Osteoblast (primary cell): ENCODE results near the gene DDX10. TPM values are rescaled to one million over a fixed set of nuclear protein-coding genes. Genes with fewer than 3 reads are reported as not detected.
"Not testable (repeated sequence)": the region's sequence is repeated elsewhere in the genome, so short reads cannot be mapped to it uniquely, and the experiment has no call there.

Experiments
- DNase-seq: peaks from one replicate; pipeline ENCODE4 v3.0.0; 2011; ENCODE audit warnings: low spot score, mixed read lengths; ENCODE audit not compliant: insufficient read length; ENCODE audit errors: missing footprints
- H2AFZ ChIP-seq: 2 replicates; pipeline ENCODE4 v1.6.0; 2011; ENCODE audit warnings: mild to moderate bottlenecking, low read length
- H3K27ac ChIP-seq: 2 replicates; pipeline ENCODE4 v1.5.1; 2011; ENCODE audit warnings: mild to moderate bottlenecking, low read depth, low read length, moderate library complexity
- H3K27me3 ChIP-seq: 2 replicates; pipeline ENCODE4 v1.6.0; 2012; ENCODE audit warnings: mild to moderate bottlenecking, control low read depth, inconsistent platforms, low read length, moderate library complexity; ENCODE audit not compliant: insufficient read depth
- H3K36me3 ChIP-seq: 2 replicates; pipeline ENCODE4 v1.5.1; 2011; ENCODE audit warnings: mild to moderate bottlenecking, low read length, control low read depth, moderate library complexity; ENCODE audit not compliant: insufficient read depth
- H3K4me1 ChIP-seq: 2 replicates; pipeline ENCODE4 v1.5.1; 2011; ENCODE audit warnings: mild to moderate bottlenecking, low read length, control low read depth, moderate library complexity; ENCODE audit not compliant: insufficient read depth
- H3K4me2 ChIP-seq: 2 replicates; pipeline ENCODE4 v1.6.0; 2011; ENCODE audit warnings: mild to moderate bottlenecking, low read length; ENCODE audit not compliant: insufficient read depth
- H3K4me3 ChIP-seq: fragments of 200-600 bp; sonication (generic); 3 replicates; pipeline ENCODE4 v1.5.1; 2012; ENCODE audit warnings: mild to moderate bottlenecking, low read length, inconsistent platforms; ENCODE audit not compliant: insufficient read depth
- H3K79me2 ChIP-seq: 2 replicates; pipeline ENCODE4 v1.6.0; 2012; ENCODE audit warnings: mild to moderate bottlenecking, low read length, control low read depth, inconsistent platforms; ENCODE audit not compliant: insufficient read depth
- H3K9me3 ChIP-seq: 2 replicates; pipeline ENCODE4 v1.5.1; 2011; ENCODE audit warnings: low read depth, low read length, control low read depth
- H4K20me1 ChIP-seq: 2 replicates; pipeline ENCODE4 v1.6.0; 2012; ENCODE audit warnings: mild to moderate bottlenecking, low read length, control low read depth; ENCODE audit not compliant: insufficient read depth
- CTCF ChIP-seq: IDR thresholded peaks from 2 replicates; pipeline ENCODE4 v1.5.1; 2011; ENCODE audit warnings: mild to moderate bottlenecking, low read depth, low read length, moderate library complexity; ENCODE audit errors: extremely low read depth
- total RNA-seq: library from RNA; depleted of rRNA; stranded (reverse); fragments of >200 nt; gene quantifications from 2 replicates; pipeline ENCODE4 v1.2.3, GENCODE V29; 2012

Gene DDX10
- total RNA-seq, 1 donor, result 16.6 TPM

DNA sequence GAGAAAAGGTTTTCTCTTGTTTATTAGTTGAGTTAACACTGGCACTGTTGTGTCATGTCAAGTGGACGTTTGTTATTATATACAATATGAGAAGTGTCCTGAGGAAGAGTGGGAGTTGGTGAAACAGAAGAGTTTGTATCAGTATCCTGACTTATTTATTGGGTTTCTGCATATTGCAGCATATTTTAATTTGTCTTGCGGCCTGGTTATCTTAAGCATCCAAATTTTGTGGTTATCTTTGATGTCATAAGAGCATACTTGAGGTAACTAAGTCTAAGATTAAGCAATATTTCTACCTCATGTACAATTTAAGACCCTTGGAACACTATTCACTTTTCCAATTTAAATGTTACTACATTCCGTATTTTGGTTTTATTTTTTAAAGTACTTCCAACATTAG is 103.5 kb downstream of the DDX10 start:
- Histone ChIP-seq H3K4me3 (no peak overlapping the region), H3K9me3 (no peaks in the 10 kb centered on the region), H3K4me1 (no peaks in the 10 kb centered on the region), H3K27me3 (no peaks in the 10 kb centered on the region), H3K27ac (no peak overlapping the region), H3K79me2 (peaks cover 7% of the 10 kb centered on the region), H4K20me1 (no peaks in the 10 kb centered on the region), H3K4me2 (no peak overlapping the region), H2AFZ (no peak overlapping the region), H3K36me3 (no peaks in the 10 kb centered on the region)
- DNase-seq, result no peak
- no peak for TF ChIP-seq CTCF

- H3K4me3 ChIP-seq, result no peak overlapping the region
- no peaks in the 10 kb centered on the region for H3K4me1 ChIP-seq
- peaks cover 8% of the 10 kb centered on the region for H3K79me2 ChIP-seq
- H2AFZ ChIP-seq, result no peak overlapping the region
- no peaks in the 10 kb centered on the region for H4K20me1 ChIP-seq
- no peaks in the 10 kb centered on the region for H3K9me3 ChIP-seq
- no peaks in the 10 kb centered on the region for H3K27me3 ChIP-seq
- TF ChIP-seq CTCF, result no peak
- no peak overlapping the region for H3K27ac ChIP-seq
- H3K4me2 ChIP-seq, result no peak overlapping the region
- no peak for DNase-seq
- H3K36me3 ChIP-seq, result no peaks in the 10 kb centered on the region
Observed at GRCh38 chr11:108768964-108769363, 104.1 kb downstream of the DDX10 start.

DNA sequence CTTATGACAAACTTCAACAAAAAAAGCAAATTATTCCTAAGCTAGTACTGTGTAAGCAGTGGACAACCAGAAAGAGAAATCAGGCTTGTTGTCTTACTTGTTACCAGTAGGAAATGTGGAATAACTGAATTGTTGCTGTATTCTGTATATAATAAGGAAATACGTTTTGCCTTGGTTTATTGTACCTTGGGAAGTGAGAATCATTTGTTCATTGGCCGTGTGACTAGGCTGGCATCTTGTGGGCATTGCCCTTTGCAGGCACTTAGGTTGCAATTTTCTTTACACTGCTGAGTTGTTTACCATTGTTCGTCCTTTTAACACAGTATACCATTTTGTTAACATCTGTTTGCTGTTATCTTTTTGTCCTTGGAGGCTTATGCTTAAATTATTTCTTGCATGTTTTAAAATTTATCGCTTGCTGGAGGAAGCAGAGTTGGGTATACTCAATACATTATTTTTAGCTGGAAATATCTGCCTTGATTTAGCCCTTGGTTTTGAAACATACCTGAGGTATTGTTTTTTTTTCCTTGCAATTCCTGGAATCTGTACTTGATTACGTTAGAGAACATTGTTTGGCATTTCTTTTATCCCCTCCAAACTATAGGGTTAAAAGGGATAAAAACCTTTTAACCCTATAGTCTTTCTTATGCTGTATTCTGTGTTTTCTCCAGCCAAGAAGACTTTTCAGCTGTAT is 109.3 kb downstream of the DDX10 start:
- no peaks in the 10 kb centered on the region for H4K20me1 ChIP-seq
- no peaks in the 10 kb centered on the region for H3K27me3 ChIP-seq
- H3K4me2 ChIP-seq, result no peak overlapping the region
- no peaks in the 10 kb centered on the region for H3K9me3 ChIP-seq
- no peaks in the 10 kb centered on the region for H3K4me1 ChIP-seq
- H3K36me3 ChIP-seq, result no peaks in the 10 kb centered on the region
- no peak overlapping the region for H2AFZ ChIP-seq
- TF ChIP-seq CTCF, result no peak
- H3K4me3 ChIP-seq, result no peak overlapping the region
- peaks cover 16% of the 10 kb centered on the region for H3K79me2 ChIP-seq
- peak; percentile 8 for DNase-seq
- H3K27ac ChIP-seq, result no peak overlapping the region

GRCh38 chr11:108775324-108775723 is 110.5 kb downstream of the DDX10 start:
- no peaks in the 10 kb centered on the region for H3K36me3 ChIP-seq
- no peak overlapping the region for H3K4me2 ChIP-seq
- H3K9me3 ChIP-seq, result no peaks in the 10 kb centered on the region
- H3K27ac ChIP-seq, result no peak overlapping the region
- H3K4me3 ChIP-seq, result no peak overlapping the region
- H3K79me2 ChIP-seq, result peaks cover 16% of the 10 kb centered on the region
- no peaks in the 10 kb centered on the region for H3K4me1 ChIP-seq
- TF ChIP-seq CTCF, result no peak
- no peaks in the 10 kb centered on the region for H3K27me3 ChIP-seq
- no peaks in the 10 kb centered on the region for H4K20me1 ChIP-seq
- DNase-seq, result no peak
- no peak overlapping the region for H2AFZ ChIP-seq

DNA sequence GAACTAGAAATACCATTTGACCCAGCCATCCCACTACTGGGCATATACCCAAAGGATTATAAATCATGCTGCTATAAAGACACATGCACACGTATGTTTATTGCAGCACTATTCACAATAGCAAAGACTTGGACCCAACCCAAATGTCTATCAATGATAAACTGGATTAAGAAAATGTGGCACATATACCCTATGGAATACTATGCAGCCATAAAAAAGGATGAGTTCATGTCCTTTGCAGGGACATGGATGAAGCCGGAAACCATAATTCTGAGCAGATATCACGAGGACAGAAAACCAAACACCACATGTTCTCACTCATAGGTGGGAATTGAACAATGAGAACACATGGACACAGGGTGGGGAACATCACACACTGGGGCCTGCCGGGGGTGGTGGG is 114.3 kb downstream of the DDX10 start:
- not testable (repeated sequence) for H3K4me1 ChIP-seq, DNase-seq, H4K20me1 ChIP-seq

More for the DNA sequence above, 114.3 kb downstream of the DDX10 start:
- not testable (repeated sequence) for H3K27me3 ChIP-seq, H3K27ac ChIP-seq, H3K4me3 ChIP-seq, H3K4me2 ChIP-seq, H3K9me3 ChIP-seq, H3K36me3 ChIP-seq, H2AFZ ChIP-seq
- peaks cover 12% of the 10 kb centered on the region for H3K79me2 ChIP-seq
